22Rv1 (cell line): Measurements from ENCODE around the gene NLRC5.

Source experiments
- ZFX ChIP-seq: fragments of 450-650 bp; IDR thresholded peaks from 2 replicates; pipeline ENCODE4 v1.6.1; 2017; ENCODE audit warnings: antibody characterized with exemption, borderline replicate concordance
- TF ChIP-seq, protein P1 (sequence below): fragments of 450-650 bp; IDR thresholded peaks from 2 replicates; pipeline ENCODE4 v1.5.1; 2017; ENCODE audit warnings: mild to moderate bottlenecking

DNA sequence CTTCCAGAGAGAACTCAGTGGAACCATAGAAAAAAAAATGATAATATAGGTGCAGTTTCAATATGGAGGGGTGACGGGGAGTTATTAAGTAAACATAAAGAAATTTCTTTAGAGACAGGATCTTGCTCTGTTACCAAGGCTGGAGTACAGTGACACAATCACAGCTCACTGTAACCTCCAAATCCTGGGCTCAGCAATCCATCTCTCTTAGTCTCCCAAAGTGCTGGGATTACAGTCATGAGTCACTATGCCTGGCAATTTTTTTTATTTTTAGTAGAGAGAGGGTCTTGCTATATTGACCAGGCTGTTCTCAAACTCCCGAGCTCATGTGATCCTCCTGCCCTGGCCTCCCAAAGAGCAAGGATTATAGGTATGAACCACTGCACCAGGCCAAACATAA lies 48.8 kb downstream of the NLRC5 start:
- TF ChIP-seq, protein P1, sequence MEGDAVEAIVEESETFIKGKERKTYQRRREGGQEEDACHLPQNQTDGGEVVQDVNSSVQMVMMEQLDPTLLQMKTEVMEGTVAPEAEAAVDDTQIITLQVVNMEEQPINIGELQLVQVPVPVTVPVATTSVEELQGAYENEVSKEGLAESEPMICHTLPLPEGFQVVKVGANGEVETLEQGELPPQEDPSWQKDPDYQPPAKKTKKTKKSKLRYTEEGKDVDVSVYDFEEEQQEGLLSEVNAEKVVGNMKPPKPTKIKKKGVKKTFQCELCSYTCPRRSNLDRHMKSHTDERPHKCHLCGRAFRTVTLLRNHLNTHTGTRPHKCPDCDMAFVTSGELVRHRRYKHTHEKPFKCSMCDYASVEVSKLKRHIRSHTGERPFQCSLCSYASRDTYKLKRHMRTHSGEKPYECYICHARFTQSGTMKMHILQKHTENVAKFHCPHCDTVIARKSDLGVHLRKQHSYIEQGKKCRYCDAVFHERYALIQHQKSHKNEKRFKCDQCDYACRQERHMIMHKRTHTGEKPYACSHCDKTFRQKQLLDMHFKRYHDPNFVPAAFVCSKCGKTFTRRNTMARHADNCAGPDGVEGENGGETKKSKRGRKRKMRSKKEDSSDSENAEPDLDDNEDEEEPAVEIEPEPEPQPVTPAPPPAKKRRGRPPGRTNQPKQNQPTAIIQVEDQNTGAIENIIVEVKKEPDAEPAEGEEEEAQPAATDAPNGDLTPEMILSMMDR: no peak
- TF ChIP-seq ZFX: no peak
